ENCODE results near the gene ADGRA1. TPM values are rescaled to one million over a fixed set of nuclear protein-coding genes. Genes with fewer than 3 reads are reported as not detected.

ADGRA1 gene
- total RNA-seq, 2 donors from 2014 or later = 0.24 to 1.0 TPM

DNA sequence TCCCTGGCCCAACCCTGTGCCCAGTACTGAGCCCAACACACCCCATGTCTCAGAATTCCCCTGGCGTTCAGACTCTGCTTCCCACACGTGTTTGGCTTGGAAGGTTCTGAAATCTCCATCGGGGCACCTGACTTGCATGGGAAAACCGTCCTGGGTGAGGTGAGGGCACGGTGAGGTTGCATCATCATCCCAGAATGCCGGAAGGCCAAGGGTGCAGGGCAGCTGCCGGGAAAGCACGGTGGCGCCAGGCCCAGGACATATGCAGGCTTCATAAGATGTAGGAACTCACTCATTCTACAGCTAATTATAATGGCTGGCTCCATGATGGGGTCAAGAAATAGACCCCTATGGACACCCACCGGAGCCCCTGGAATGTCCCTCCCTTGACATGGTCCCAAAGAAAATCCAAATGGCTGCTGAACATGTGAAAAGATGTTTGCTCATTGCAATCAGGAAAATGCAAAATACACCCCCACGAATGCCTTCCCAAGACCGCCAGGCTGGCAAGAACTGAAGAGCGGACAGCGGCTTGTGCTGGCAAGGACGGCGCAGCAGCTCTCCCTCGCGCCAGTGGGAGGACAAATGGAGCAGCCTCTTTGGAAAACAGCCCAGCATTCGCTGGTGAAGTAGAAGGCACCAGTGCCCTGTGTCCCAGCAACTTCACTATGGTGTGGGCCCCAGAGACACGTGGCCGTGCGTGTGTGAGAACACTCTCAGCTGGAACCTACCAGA, 74.6 kb downstream of the ADGRA1 start:
- WGBS, 2 experiments (ENCODE audit: insufficient coverage in 1 of 2, insufficient read length in 1 of 2) = 95% methylated on average over 22 of the region's 22 CpGs
- H3K27ac Mint-ChIP-seq = no peak overlapping the region
- no peaks in the 10 kb centered on the region for H3K4me1 Mint-ChIP-seq
- Histone ChIP-seq H3K9me3 (ENCODE audit: control insufficient read depth, low read length) (no peaks in the 10 kb centered on the region), H3K27ac (ENCODE audit: low read depth, low read length) (no peak overlapping the region), H3K4me3 (ENCODE audit: low read length) (no peak overlapping the region), H3K27me3 (ENCODE audit: control insufficient read depth, insufficient read depth, low read length, poor library complexity, severe bottlenecking) (peaks cover 14% of the 10 kb centered on the region), H3K9ac (ENCODE audit: extremely low read depth, low read length, poor library complexity, severe bottlenecking) (no peak overlapping the region), H3K36me3 (ENCODE audit: control insufficient read depth, insufficient read depth, low read length) (no peaks in the 10 kb centered on the region), H3K4me1 (ENCODE audit: control insufficient read depth, insufficient read depth, low read length) (no peaks in the 10 kb centered on the region)
- TF ChIP-seq, protein P1, sequence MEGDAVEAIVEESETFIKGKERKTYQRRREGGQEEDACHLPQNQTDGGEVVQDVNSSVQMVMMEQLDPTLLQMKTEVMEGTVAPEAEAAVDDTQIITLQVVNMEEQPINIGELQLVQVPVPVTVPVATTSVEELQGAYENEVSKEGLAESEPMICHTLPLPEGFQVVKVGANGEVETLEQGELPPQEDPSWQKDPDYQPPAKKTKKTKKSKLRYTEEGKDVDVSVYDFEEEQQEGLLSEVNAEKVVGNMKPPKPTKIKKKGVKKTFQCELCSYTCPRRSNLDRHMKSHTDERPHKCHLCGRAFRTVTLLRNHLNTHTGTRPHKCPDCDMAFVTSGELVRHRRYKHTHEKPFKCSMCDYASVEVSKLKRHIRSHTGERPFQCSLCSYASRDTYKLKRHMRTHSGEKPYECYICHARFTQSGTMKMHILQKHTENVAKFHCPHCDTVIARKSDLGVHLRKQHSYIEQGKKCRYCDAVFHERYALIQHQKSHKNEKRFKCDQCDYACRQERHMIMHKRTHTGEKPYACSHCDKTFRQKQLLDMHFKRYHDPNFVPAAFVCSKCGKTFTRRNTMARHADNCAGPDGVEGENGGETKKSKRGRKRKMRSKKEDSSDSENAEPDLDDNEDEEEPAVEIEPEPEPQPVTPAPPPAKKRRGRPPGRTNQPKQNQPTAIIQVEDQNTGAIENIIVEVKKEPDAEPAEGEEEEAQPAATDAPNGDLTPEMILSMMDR (conservative IDR thresholded peaks at IDR 0.05) = no peak
- H3K9me3 Mint-ChIP-seq = no peaks in the 10 kb centered on the region
- peaks cover 4% of the 10 kb centered on the region for H3K36me3 Mint-ChIP-seq (ENCODE audit: low read depth)
- H3K27me3 Mint-ChIP-seq (ENCODE audit: insufficient read depth) = peaks cover 4% of the 10 kb centered on the region
- H3K4me3 Mint-ChIP-seq = no peak overlapping the region
- no peak for DNase-seq

DNA sequence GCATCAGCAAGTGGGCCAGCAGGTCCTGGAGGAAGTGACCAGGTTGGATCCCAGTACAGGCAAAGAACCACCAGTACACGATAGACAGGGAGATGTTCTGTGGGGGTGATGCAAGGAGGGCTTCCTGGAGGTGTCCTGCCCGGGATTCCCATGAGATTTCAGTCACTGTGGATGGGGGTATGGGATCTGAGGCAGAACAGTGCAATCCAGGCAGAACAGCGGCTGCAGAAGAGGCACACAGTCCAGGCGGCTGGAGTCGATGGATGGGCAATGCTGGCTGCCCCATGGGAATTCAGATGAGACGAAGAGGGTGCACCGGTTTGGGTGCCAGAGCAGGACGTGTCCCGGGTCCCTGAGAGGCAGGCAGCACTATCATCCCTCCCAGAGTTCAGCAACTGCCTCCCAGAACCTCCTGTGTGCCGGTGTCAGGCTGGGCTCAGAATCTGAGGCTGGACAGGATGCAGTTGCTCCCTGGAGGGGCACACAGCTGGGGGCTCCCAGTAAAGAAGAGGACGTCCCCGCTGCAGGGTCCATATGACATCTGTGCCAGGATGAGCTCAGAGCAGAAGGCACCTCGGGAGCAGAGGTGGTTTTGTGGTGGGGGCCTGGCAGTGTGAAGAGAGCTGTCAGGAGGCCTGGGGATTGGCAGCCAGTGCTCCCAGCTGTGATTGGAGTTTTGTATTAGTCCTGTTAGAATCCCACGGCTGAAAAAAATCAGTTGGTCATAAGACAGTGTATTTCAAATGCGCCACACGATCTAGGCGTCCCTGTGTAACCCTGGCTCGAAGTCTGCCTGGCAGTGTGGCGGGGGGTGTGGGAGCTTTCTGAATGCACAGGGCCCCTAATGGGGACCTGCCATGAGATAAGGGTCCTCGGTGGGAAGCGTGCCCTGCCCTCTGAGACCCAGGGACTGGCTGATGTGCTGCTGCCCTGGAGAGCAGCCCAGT, 75.5 kb downstream of the ADGRA1 start:
- Mint-ChIP-seq H3K27ac (no peak overlapping the region), H3K4me1 (no peaks in the 10 kb centered on the region), H3K36me3 (ENCODE audit: low read depth) (peaks cover 5% of the 10 kb centered on the region), H3K9me3 (no peaks in the 10 kb centered on the region), H3K4me3 (no peak overlapping the region), H3K27me3 (ENCODE audit: insufficient read depth) (peaks cover 4% of the 10 kb centered on the region)
- Histone ChIP-seq H3K27ac (ENCODE audit: low read depth, low read length) (no peak overlapping the region), H3K27me3 (ENCODE audit: control insufficient read depth, insufficient read depth, low read length, poor library complexity, severe bottlenecking) (peaks cover 14% of the 10 kb centered on the region), H3K36me3 (ENCODE audit: control insufficient read depth, insufficient read depth, low read length) (no peaks in the 10 kb centered on the region), H3K4me3 (ENCODE audit: low read length) (no peak overlapping the region), H3K4me1 (ENCODE audit: control insufficient read depth, insufficient read depth, low read length) (no peaks in the 10 kb centered on the region), H3K9ac (ENCODE audit: extremely low read depth, low read length, poor library complexity, severe bottlenecking) (no peak overlapping the region), H3K9me3 (ENCODE audit: control insufficient read depth, low read length) (no peaks in the 10 kb centered on the region)
- TF ChIP-seq, protein P1 (conservative IDR thresholded peaks at IDR 0.05) = no peak
- WGBS, 2 experiments (ENCODE audit: insufficient coverage in 1 of 2, insufficient read length in 1 of 2) = 87 to 91% methylated on average over 15 to 21 of the region's 21 CpGs
- DNase-seq = no peak

DNA sequence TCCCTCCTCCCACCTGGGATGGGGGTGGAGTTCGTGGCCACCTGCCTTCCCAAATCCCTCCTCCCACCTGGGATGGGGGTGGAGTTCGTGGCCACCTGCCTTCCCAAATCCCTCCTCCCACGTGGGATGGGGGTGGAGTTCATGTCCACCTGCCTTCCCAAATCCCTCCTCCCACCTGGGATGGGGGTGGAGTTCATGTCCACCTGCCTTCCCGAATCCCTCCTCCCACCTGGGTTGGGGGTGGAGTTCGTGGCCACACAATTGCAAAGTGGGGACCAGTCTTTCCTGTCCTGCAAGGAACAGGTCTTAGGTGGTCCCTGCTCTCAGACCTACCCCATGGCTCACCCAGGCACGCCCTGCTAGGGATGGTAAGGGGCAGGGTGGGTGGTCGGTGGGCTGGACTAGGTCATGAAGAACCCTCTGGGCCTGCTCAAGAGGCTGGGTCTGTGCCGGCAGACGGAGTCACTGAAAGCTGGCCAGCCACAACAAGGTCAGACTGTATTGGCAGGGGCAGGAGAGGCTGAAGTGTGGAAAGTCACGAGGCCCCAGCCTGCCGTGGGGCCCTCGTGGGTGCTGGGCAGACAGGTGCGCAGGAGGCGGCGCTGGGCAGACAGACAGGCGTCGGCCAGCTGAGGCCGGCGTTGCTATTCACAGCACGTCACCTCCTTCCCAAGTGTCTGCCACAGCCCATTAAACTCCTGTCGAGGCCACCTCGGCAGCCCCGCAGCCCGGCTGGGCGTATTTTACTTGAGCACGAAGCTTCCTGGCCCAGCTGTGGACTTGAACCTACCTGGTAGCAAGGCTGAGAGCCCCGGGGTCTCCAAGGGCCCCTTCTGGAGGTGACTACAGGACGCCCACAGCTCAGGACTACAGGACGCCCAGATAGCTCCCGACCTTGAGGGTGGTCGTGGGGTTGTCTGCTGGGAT, 76.4 kb downstream of the ADGRA1 start:
- H3K36me3 ChIP-seq (ENCODE audit: control insufficient read depth, insufficient read depth, low read length) = no peaks in the 10 kb centered on the region
- H3K36me3 Mint-ChIP-seq (ENCODE audit: low read depth) = peaks cover 12% of the 10 kb centered on the region
- H3K27ac ChIP-seq (ENCODE audit: low read depth, low read length) = no peak overlapping the region
- H3K4me3 Mint-ChIP-seq = no peak overlapping the region
- H3K9me3 ChIP-seq (ENCODE audit: control insufficient read depth, low read length) = no peaks in the 10 kb centered on the region
- peak; percentile 66 for DNase-seq
- no peak overlapping the region for H3K27ac Mint-ChIP-seq
- no peak overlapping the region for H3K9ac ChIP-seq (ENCODE audit: extremely low read depth, low read length, poor library complexity, severe bottlenecking)
- no peaks in the 10 kb centered on the region for H3K4me1 ChIP-seq (ENCODE audit: control insufficient read depth, insufficient read depth, low read length)
- 93 to 96% methylated on average over 20 to 27 of the region's 31 CpGs for WGBS, 2 experiments (ENCODE audit: insufficient coverage in 1 of 2, insufficient read length in 1 of 2)
- no peaks in the 10 kb centered on the region for H3K4me1 Mint-ChIP-seq
- no peaks in the 10 kb centered on the region for H3K9me3 Mint-ChIP-seq
- H3K27me3 ChIP-seq (ENCODE audit: control insufficient read depth, insufficient read depth, low read length, poor library complexity, severe bottlenecking) = peaks cover 14% of the 10 kb centered on the region
- TF ChIP-seq, protein P1 (conservative IDR thresholded peaks at IDR 0.05) = no peak
- peaks cover 4% of the 10 kb centered on the region for H3K27me3 Mint-ChIP-seq (ENCODE audit: insufficient read depth)
- no peak overlapping the region for H3K4me3 ChIP-seq (ENCODE audit: low read length)

All from endodermal cell (in vitro differentiated cells).